ENCODE measurements around the gene PARN.
A peak's percentile ranks its signal among the peaks of the same experiment; 100 is the strongest.
"Not testable (repeated sequence)": the region's sequence is repeated elsewhere in the genome, so short reads cannot be mapped to it uniquely, and the experiment has no call there.

The PARN gene

DNA sequence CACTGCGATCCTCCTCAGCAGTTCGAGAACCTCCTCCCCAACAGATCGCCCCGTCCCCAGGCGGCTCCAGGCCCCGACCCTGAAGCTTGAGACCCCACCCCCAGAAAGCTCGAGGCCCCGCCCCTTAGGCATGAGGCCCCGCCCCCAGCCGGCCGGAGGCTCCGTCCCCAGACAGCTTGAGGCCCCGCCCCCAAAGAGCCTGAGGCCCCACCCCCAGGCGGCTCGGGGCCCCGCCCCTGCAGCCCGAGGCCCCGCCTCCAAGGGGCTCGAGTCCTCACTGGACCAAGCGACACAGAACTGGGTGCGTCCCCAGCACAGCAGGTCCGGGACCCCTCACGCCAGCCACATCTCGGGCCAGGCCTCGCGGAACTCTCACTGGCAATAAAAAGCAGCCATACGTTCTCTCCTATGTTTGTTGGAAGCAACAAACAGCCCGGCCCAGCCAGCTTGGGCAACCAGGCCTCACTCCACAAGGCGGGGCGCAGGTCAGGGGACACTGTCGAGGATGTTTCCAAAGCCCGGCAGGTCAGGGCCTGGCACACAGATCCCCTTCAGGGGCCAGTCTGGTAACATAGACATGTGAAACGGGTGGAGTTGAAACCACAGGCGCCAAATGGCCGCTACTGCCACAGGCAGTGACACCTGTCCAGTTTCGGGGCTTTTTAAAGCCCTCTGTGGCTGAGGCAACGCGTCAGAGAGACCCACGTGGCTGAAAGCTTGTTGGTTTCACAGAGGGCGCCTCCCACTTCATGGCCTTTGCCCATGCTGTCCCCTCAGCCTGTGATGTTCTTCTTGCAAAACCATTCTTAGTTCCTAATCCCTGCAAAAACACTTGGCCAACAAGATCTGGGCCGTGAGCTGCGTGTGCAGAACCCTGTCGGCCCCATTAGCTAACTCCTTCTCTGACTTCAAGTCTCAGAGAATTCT is 224.2 kb downstream of the PARN start:
- DNase-seq (ENCODE audit: low read depth in 1 of 2, low spot score in 1 of 2): peak in 1 of 2 donors; percentile 3

DNA sequence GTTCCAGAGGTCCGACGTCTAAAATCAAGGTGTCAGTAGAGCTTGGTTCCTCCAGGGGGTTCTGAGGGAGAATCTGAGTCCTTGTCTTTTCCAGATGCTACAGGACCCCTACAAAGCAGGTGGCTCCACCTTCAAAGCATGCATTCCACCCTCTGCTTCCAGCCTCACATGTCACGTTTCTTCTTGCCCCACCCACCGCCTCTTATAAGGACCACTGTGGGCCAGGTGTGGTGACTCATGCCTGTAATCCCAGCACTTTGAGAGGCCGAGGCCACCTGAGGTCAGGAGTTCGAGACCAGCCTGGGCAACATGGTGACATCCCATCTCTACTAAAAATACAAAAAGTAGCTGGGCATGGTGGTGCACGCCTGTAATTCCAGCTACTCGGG is 227.1 kb downstream of the PARN start:
- DNase-seq (ENCODE audit: low read depth in 1 of 2, low spot score in 1 of 2): not testable (repeated sequence)

DNA sequence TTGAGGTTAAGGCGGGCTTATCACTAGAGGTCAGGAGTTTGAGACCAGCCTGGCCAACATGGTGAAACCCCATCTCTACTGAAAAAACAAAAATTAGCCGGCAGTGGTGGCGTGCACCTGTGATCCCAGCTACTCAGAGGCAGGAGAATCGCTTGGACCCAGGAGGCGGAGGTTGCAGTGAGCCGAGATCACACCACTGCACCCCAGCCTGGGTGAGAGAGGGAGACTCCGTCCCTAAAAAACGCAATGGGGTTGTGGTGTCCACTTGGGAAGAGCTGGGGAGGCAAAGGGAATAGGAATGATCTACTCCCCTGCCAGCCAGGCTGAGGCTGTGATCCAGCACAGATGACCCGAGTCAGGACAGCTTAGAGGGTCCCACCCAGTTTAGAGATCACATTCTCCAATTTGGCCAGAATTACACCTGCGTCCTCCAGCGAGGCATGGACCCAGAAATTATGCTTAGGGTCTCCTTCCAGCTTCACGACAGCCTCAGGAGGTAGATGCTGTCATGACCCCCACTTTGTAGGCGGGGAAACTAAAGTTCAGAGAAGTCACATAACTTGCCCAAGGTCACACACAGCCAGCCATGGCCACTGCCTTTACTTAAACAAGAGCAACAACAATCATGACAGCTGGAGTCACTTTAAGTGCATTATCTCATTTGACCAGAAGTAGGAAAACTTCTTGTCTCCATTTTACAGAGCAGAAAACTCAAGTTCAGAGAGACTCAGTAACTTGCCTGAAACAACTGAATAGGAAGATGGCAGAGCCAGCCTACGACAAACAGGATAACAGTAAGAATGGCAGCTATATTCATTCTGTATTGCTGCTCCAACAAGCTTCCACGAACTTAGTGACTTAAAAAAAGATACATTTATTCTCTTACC is 227.7 kb downstream of the PARN start:
- not testable (repeated sequence) for DNase-seq (ENCODE audit: low read depth in 1 of 2, low spot score in 1 of 2)

DNA sequence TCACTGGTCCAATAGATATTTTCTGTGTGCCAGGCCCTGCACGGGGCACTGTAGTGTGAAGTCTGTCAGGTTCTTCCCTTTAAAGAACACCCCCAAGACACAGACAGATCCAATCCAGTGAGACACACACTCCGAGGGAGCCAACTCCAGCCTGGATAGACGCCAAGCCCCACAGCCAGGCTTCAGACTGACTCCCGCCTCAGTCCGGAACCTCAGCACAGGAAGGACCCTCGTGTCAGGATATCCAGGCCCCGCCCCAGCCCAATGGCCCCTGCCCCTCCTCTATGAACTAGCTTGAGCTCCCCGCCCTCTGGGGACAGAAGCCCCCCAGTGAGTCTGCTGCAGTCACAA is 228.4 kb downstream of the PARN start:
- DNase-seq (ENCODE audit: low read depth in 1 of 2, low spot score in 1 of 2): not testable (repeated sequence)

DNA sequence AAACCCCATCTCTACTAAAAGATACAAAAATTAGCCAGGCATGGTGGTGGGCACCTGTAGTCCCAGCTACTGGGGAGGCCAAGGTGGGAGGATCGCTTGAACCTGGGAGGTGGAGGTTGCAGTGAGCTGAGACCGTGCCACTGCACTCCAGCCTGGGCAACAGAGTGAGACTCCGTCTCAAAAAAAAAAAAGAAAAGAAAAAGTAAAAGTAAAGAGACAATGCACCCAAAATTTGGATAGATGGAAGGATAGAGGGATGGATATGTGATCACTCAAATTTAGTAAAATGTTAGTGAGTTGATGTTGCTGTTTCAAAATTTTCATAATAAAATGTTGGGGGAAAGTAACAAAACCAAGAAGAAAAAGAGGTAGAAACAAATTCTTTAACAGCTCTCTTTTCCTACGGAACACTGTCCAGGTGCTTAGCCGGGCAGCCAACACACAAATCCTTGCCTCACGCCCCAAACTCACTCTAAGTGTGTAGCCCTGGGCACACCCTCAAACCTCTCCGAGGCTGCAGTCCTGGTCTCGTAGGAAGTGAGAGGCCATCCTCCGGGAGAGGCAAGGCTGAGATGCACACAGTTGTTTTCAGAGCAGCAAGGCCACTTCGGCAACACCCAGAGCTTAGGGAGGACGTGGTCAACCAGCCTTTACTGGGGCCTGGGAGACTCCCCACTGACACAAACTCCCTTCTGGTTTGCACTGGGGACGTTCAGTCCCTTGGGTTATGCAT is 228.9 kb downstream of the PARN start:
- not testable (repeated sequence) for DNase-seq (ENCODE audit: low read depth in 1 of 2, low spot score in 1 of 2)

DNA sequence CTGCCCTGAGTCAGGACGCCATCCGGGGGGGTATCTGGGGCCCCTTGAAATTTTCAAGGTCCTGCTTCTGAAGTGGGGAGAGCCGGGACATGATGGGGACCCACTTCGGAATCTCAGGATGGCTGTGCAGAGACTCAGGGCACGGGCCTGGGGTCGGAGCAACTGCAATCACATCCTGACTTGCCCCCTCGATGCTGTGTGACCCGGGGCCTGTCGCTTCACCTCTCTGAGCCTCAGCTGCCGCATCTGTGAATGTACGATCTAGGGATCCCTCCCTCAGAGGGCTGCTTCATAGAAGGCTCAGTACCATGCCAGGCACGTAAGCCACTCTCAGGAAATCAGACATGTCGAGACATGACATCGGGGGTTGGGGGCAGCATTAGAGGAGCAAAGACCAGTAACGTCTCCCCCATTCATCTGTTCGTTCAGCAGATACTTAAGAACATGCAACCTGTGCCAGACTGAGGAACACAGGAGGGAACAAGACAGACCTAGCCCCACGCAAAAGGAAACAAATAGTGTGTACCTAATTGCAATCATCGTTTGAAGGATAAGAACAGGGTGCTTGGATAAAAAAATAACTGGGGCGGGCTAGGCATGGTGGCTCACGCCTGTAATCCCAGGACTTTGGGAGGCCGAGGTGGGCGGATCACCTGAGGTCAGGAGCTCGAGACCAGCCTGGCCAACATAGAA is 229.6 kb downstream of the PARN start:
- no peak for DNase-seq (ENCODE audit: low read depth in 1 of 2, low spot score in 1 of 2)

DNA sequence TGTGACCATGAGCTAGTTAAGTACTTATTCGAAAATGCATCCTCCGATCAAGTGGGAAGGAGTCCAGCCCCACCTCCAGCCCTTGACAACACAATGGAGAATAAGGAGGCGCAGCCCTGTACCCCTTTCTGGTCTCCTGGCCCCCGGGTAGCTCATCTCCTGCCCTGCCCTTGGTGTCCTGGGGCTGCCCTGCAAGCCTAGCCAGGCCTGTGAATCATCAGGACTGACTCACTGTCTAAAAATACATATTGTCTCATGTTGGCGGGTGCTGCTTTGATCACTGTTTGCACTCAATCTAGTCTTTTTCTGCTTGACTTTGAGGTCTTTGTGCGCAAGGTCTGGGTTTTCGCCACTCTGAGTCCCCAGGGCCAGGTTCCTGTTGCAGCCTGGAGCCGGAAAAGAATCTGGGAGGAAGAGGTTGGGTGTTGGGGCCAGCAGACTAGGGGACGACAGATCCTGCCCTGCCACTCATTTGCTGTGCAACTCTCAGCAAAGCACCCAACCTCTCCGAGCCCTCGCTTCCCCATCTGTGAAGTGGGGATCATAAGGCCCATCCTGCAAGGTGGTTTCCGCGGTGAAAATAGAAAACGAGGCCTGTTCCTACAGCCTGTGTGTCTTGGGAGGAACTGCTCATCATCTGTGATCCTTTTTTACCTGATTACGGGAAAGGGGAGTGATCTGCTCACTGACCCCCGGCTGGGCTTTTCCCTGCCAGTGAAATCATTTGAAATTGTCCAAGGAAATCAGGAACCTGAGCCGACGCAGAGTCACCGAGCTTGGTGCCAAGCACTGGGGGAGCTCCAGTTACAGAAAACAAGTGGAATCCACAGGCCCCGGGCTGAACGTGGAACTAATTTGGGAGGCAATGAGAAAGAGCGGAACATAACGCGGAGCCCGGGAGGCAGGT is 230.4 kb downstream of the PARN start:
- no peak for DNase-seq (ENCODE audit: low read depth in 1 of 2, low spot score in 1 of 2)

DNA sequence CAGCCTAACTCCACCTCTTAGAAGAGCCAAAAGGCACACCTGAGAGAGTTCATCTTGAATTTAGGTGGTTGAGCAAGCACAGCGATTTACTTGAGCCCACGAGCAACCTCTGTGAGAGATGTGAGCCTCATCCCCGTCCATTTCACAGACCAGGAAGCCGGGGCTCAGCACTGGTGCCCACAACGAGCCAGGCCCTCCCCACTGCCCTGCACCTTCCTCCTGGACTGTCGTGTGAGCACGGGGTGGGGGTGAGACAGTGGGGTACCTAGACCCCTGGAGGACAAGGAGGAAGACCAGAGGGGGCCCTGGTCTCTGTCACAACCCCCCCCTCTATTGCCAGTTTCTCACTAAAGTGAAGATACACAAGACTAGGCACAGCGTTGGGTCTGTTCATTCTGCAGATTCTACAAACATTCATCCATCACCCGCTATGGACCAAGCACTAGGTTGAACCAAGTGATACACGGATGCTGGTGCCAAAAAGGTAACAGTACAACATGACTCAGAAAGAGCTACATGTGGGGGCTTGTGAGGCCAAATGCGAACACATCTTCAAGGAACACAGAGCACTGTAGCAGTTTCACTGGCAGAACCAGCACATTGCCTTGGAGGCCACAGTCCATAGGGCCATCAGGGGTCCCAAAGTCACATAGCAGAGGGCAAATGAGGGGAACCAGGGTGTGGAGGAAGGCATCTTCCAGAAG is 231.9 kb downstream of the PARN start:
- DNase-seq (ENCODE audit: low read depth in 1 of 2, low spot score in 1 of 2): no peak

DNA sequence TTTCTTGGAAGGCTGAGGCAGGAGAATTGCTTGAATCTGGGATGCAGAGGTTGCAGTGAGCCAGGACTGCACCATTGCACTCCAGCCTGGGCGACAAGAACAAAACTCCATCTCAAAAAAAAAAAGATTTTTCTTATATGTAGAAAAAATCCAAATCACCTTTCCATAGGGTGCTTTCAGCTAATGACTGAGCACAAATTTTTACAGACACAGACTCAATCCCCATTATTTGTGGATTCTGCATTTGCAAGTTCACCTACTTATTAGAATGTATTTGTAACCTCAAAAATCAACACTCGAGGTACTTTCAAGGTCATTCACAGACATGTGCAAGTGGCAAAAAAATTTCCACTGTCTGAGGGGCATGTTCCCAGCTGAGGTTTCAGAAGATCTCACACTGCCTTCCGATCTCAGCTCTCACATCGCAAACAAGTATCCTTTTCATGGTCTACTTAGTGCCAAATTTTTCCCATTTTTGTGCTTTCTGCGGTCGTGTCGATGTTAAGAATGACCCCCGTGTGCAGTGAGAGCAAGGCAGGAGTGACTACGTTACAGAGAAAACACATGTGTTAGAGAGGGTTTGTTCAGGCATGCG is 234.3 kb downstream of the PARN start:
- DNase-seq (ENCODE audit: low read depth in 1 of 2, low spot score in 1 of 2): not testable (repeated sequence)

DNA sequence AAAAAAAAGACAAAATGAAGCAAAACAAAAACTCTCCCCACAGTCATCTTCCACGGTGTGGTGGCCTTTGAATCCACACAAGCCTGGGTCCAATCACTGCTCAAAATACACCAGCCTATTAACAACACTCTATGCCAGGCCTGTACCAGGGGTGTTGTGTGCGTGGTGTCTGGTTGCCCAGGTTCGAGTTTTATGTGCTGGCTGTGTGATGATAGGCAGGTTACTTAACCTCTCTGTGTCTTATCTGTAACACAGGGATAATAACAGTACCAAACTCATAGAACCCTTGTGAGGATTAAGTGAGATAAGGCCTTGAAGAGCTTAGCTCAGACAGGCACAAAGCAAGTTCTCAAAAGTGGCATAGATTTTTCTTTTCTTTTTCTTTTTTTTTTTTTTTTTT is 235.2 kb downstream of the PARN start:
- no peak for DNase-seq (ENCODE audit: low read depth in 1 of 2, low spot score in 1 of 2)

DNA sequence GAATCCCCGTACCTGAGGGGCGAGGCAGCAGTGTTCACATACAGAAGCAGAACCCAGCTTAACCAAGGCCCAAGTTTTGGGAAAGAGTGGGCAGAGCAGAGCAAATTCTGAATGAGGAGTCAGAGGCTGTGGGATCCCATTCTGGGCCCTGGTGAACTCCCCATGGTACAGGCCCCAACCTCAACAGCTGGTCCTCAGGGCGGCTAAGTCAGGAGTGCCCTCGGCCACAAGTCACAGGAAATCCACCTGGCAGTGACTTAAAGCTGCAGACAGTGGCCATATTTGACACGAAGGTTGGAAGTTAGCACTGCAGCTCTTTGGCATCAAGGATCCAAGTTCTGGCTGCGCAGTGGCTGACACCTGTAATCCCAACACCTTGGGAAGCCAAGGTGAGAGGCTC is 237.1 kb downstream of the PARN start:
- DNase-seq (ENCODE audit: low read depth in 1 of 2, low spot score in 1 of 2): no peak

DNA sequence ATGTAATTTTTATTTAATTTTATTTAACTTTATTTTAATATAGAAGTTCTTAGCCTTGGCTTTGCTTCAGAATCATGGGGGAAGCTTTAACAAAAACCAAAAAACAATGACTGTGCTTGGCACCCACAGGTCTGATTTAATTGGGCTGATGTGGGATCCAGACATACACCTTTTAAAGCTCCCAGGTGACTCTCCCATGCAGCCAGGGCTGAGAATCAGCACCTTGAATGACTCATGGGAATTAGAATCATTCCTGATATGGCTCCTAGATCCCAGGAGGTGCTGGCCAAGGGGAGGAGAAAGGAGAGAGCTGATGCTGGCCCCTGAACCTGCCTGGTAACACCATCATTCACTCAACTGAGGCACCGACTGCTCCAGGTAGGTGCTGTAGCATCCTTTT is 240.7 kb downstream of the PARN start:
- DNase-seq (ENCODE audit: low read depth in 1 of 2, low spot score in 1 of 2): no peak

DNA sequence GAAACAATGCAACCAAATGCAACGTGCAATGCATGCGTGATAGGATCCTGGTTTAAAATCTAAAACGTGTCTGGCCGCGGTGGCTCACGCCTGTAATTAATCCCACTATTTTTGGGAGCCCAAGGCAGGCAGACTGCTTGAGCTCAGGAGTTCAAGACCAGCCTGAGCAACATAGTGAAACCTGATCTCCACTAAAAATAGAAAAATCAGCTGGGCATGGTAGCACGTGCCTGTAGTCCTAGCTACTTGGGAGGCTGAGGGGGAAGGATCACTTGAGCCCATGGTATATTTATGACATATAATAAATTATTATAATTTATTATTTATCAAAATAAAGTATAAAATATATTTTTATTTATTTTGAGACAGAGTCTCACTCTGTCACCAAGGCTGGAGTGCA is 241.8 kb downstream of the PARN start:
- no peak for DNase-seq (ENCODE audit: low read depth in 1 of 2, low spot score in 1 of 2)

DNA sequence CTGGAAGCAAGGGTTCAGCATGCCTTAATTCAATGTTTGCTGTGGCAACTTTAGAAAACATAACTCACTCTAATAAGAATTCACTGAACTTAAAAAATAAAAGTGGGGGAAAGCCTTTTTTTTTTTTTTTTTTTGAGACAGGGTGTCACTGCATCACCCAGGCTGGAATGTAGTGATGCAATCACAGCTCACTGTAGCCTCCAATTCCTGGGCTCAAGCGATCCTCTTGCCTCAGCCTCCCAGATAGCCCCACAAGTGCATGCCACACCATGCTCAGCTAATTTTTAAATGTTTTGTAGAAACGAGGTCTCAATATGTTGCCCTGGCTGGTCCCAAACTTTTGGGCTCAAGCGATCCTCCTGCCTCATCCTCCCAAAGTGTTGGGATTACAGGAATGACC is 243.9 kb downstream of the PARN start:
- DNase-seq (ENCODE audit: low read depth in 1 of 2, low spot score in 1 of 2): no peak

All from stimulated activated CD4-positive, alpha-beta T cell treated with anti-CD3 and anti-CD28 coated beads, Interleukin-15, amount 100 ng/mL, for 1 hour (primary cell).